HepG2 (cell line): ENCODE measurements around the gene LRRC34. TPM values are rescaled to one million over a fixed set of nuclear protein-coding genes. Genes with fewer than 3 reads are reported as not detected.
A peak's percentile ranks its signal among the peaks of the same experiment; 100 is the strongest.

Source experiments
- ATAC-seq: fragments of 200-7000 bp; cut with Tn5 transposase; 3 replicates; pipeline ENCODE4 v1.9.1; 2020; ENCODE audit warnings: mild to moderate bottlenecking, moderate library complexity
- BruUV-seq: library from RNA; stranded (reverse); fragments of 400-500 nt; replicated peaks from 2 replicates; lab custom pipeline; 2021; lab: Mats Ljungman, UMichigan
- CTCF ChIA-PET: fragments of 300-600 bp; formaldehyde crosslinking; extraction: SDS; loops from one replicate; lab custom pipeline; 2021; ENCODE audit warnings: low total read pairs, inconsistent platforms, low intra/inter-chr PET ratio; lab: Yijun Ruan, JAX
- POLR2A ChIA-PET: fragments of 350-600 bp; sonication (Branson Sonifier 250); formaldehyde crosslinking; loops from one replicate; lab custom pipeline; 2020; ENCODE audit warnings: antibody characterized with exemption, inconsistent platforms; lab: Yijun Ruan, JAX
- DNase-seq: peaks from one replicate; pipeline ENCODE4 v3.0.0-alpha.2; 2015; ENCODE audit warnings: low spot score
- FAIRE-seq: peaks from 3 replicates; lab custom pipeline; 2011; peaks lifted over from hg19 to GRCh38; lab: Jason Lieb, UNC
- H2AFZ ChIP-seq: one replicate; pipeline ENCODE4 v1.6.1; 2011; ENCODE audit warnings: low read length, inconsistent platforms
- H3K27ac ChIP-seq: fragments of 300-600 bp; 3 replicates; pipeline ENCODE4 v1.8.0; 2011; ENCODE audit warnings: mixed run types, mild to moderate bottlenecking, mixed read lengths, low read length, inconsistent platforms; ENCODE audit not compliant: insufficient read depth; ENCODE audit errors: extremely low read length
- H3K27me3 ChIP-seq, 2 experiments: fragments of 200-600 bp in 1 of 2; 2 replicates in 1 of 2; 3 replicates in 1 of 2; pipeline versions ENCODE4 v1.6.0 to v1.8.0; 2011; ENCODE audit warnings: low read length in 2 of 2, mild to moderate bottlenecking in 2 of 2, moderate library complexity in 2 of 2, inconsistent platforms in 1 of 2; ENCODE audit not compliant: insufficient read depth in 2 of 2, control insufficient read depth in 1 of 2
- H3K36me3 ChIP-seq, 2 experiments: fragments of 200-600 bp in 1 of 2; replicated peaks in 1 of 2; 2 replicates in 1 of 2; 3 replicates in 1 of 2; pipeline versions ENCODE4 v1.5.1 to v1.8.0; 2011; ENCODE audit warnings: low read length in 2 of 2, inconsistent platforms in 1 of 2; ENCODE audit not compliant: insufficient read depth in 2 of 2, control insufficient read depth in 1 of 2
- H3K4me1 ChIP-seq: 2 replicates; pipeline ENCODE4 v1.5.1; 2012; ENCODE audit warnings: low read length, inconsistent platforms; ENCODE audit not compliant: insufficient read depth
- H3K4me2 ChIP-seq: 2 replicates; pipeline ENCODE4 v1.6.0; 2011; ENCODE audit warnings: low read depth, low read length, inconsistent platforms
- H3K4me3 ChIP-seq, 3 experiments: fragments of 200-600 bp in 1 of 3; sonication (generic), shearing (Covaris generic) in 1 of 3; replicated peaks in 1 of 3; 2 replicates each; pipeline ENCODE4 v1.5.1; 2011 to 2016; ENCODE audit warnings: low read length in 3 of 3, inconsistent platforms in 2 of 3, low read depth in 2 of 3, mild to moderate bottlenecking in 2 of 3, control low read depth in 1 of 3, mixed read lengths in 1 of 3; ENCODE audit not compliant: insufficient read depth in 1 of 3
- H3K79me2 ChIP-seq: one replicate; pipeline ENCODE4 v1.6.1; 2011; ENCODE audit warnings: low read length, inconsistent platforms; ENCODE audit not compliant: insufficient read depth
- H3K9ac ChIP-seq: 2 replicates; pipeline ENCODE4 v1.6.0; 2011; ENCODE audit warnings: mild to moderate bottlenecking, low read depth, low read length, inconsistent platforms; ENCODE audit not compliant: insufficient read depth
- H3K9me3 ChIP-seq: 2 replicates; pipeline ENCODE4 v1.5.1; 2012; ENCODE audit warnings: mild to moderate bottlenecking, low read length
- H4K20me1 ChIP-seq: 2 replicates; pipeline ENCODE4 v1.6.0; 2011; ENCODE audit warnings: inconsistent platforms, mild to moderate bottlenecking, low read length, moderate library complexity; ENCODE audit not compliant: insufficient read depth
- AFF4 ChIP-seq: sonication (generic); formaldehyde crosslinking; IDR thresholded peaks from 2 replicates; pipeline ENCODE4 v1.4.0; 2020; ENCODE audit warnings: missing genetic modification reagents
- MAFK ChIP-seq, 2 experiments: IDR thresholded peaks in 1 of 2; conservative IDR thresholded peaks in 1 of 2; 2 replicates each; pipeline ENCODE4 v1.6.1; 2011; ENCODE audit warnings: improper control_type of control experiment in 2 of 2, low read length in 2 of 2
- NCOA1 ChIP-seq: sonication (generic); formaldehyde crosslinking; IDR thresholded peaks from 2 replicates; pipeline ENCODE4 v1.9.0; 2021; ENCODE audit warnings: missing genetic modification reagents
- NFE2L2 ChIP-seq: fragments of 150-350 bp; IDR thresholded peaks from 2 replicates; pipeline ENCODE4 v1.6.1; 2014; ENCODE audit warnings: low read length
- SMAD9 ChIP-seq: sonication (generic); formaldehyde crosslinking; IDR thresholded peaks from 2 replicates; pipeline ENCODE4 v1.5.1; 2020; ENCODE audit warnings: mild to moderate bottlenecking, missing genetic modification reagents
- ZNF674 ChIP-seq: sonication (generic); formaldehyde crosslinking; IDR thresholded peaks from 2 replicates; pipeline ENCODE4 v1.5.0; 2020; ENCODE audit warnings: low read depth, mild to moderate bottlenecking, missing genetic modification reagents
- WGBS: methylation state at CpG from one replicate; pipeline ENCODE4 v1.1.6; 2017; ENCODE audit warnings: low lambda C conversion rate; 5-methylcytosine and 5-hydroxymethylcytosine counted together
- in situ Hi-C: cut with HindIII; loops from 2 replicates; pipeline ENCODE4 v1.10.0; 2017; ENCODE audit warnings: low pct_unique_long_range_greater_than_20kb; ENCODE audit not compliant: extremely low pct_ligation_motif_present
- intact Hi-C: fragments of 100-400 bp; cut with micrococcal nuclease; formaldehyde crosslinking; loops from one replicate; pipeline ENCODE4 v1.10.0; 2022; ENCODE audit not compliant: unreplicated experiment
- polyA plus RNA-seq, 8 experiments: library from polyadenylated mRNA; depleted of rRNA in 3 of 8; stranded (reverse) in 7 of 8; unstranded in 1 of 8; fragments of >200 nt; fragmentation: Illumina TruSeq in 4 of 8; extraction: Trizol in 4 of 8; gene quantifications; 2 replicates each; pipeline versions ENCODE4 v1.2.1 to v1.2.3, GENCODE V29; 2011 to 2016; ENCODE audit warnings: low read depth in 4 of 8, missing spikeins in 1 of 8, mixed read lengths in 1 of 8; ENCODE audit not compliant: insufficient read depth in 1 of 8
- total RNA-seq, 5 experiments: library from RNA; depleted of rRNA; stranded (reverse); fragments of >200 nt; fragmentation: Illumina TruSeq; extraction: Trizol; gene quantifications; 2 replicates each; pipeline ENCODE4 v1.2.3, GENCODE V29; 2016; ENCODE audit warnings: low read depth in 1 of 5

The LRRC34 gene
- total and polyA plus RNA-seq, 2 of the 13 experiments (the other 11 are each of a cell fraction or from before 2014, with no cell fraction given) = not detected

GRCh38 chr3:169809230-169809795 is 3.4 kb downstream of the LRRC34 start (continued):
- TF ChIP-seq AFF4 (no peak), ZNF674 (CRISPR knock-in tag) (no peak)

- ATAC-seq = no peak
- in situ Hi-C loops = no loop called here
These were observed 8.0 kb downstream of the LRRC34 start for GRCh38 chr3:169804681-169805080.

More at GRCh38 chr3:169804681-169805080, 8.0 kb downstream of the LRRC34 start:
- no peaks in the 10 kb centered on the region for H3K79me2 ChIP-seq
- no peaks in the 10 kb centered on the region for H3K4me1 ChIP-seq
- TF ChIP-seq MAFK (conservative IDR thresholded peaks at IDR 0.05 in 1 of 2, IDR thresholded peaks at IDR 0.05 in 1 of 2; ENCODE audit: low read length in 2 of 2) (peak; percentile 38 to 39; a peak in 2 of 4 replicates), SMAD9 (CRISPR knock-in tag) (no peak), NCOA1 (no peak), NFE2L2 (0 out of 2 replicates have a peak, but pooled peaks have one; percentile 26)
- TF ChIP-seq, all 625 proteins: peak for 2
- 64% methylated on average over 3 of the region's 3 CpGs for WGBS
- Histone ChIP-seq H2AFZ (no peak overlapping the region), H3K4me3 (no peak overlapping the region), H3K36me3 (no peaks in the 10 kb centered on the region), H3K4me2 (no peak overlapping the region), H3K27me3 (no peaks in the 10 kb centered on the region), H3K9me3 (no peaks in the 10 kb centered on the region), H3K9ac (no peak overlapping the region), H3K27ac (no peak overlapping the region), H4K20me1 (no peaks in the 10 kb centered on the region)
- CTCF ChIA-PET = no interaction called here
- POLR2A ChIA-PET = no interaction called here
- no TSS peak for BruUV-seq
- DNase-seq = no peak
- intact Hi-C loops = no loop called here
- no peak for FAIRE-seq
